Measurements from ENCODE around the gene EML6. TPM values are rescaled to one million over a fixed set of nuclear protein-coding genes. Genes with fewer than 3 reads are reported as not detected.

The EML6 gene
- total RNA-seq, 1 experiment from 2014 or later, result 6.6 TPM

- BruUV-seq (replicated peaks), result no TSS peak
- ChIA-PET CTCF (no interaction called here), POLR2A (no interaction called here), RAD21 (ENCODE audit: low non-redundant PET in 1 of 2, low total read pairs in 2 of 2, uncharacterized antibody in 2 of 2, unreplicated experiment in 2 of 2) (no interaction called here)
- peaks cover 0 to 11% of the 10 kb centered on the region in 2 experiments; a peak in 2 of 4 replicates for H3K4me1 ChIP-seq (ENCODE audit: control insufficient read depth in 1 of 2, insufficient read depth in 2 of 2, low read length in 2 of 2)
- no peak overlapping the region for H3K27ac ChIP-seq (ENCODE audit: low read depth, low read length)
- no peak overlapping the region for H2AFZ ChIP-seq (ENCODE audit: low read depth, low read length, poor library complexity, severe bottlenecking)
- H3K9me2 ChIP-seq (ENCODE audit: insufficient read depth), result no peaks in the 10 kb centered on the region
- H3K27me3 ChIP-seq (ENCODE audit: insufficient read depth, low read length), result no peaks in the 10 kb centered on the region
- H3K4me2 ChIP-seq (ENCODE audit: low read length), result no peak overlapping the region
- no peaks in the 10 kb centered on the region for H3K79me2 ChIP-seq (ENCODE audit: insufficient read depth, low read length)
- no peak for DNase-seq (ENCODE audit: low read depth, low spot score)
- no peak for ATAC-seq
- H3K9ac ChIP-seq (ENCODE audit: low read length), result no peak overlapping the region
- TF ChIP-seq CEBPB (IDR thresholded peaks at IDR 0.05; ENCODE audit: low read depth), result no peak
- no peak for TF ChIP-seq ZNF274 (IDR thresholded peaks at IDR 0.05; ENCODE audit: low read depth, low read length)
- no peak for TF ChIP-seq SIN3A (IDR thresholded peaks at IDR 0.05; ENCODE audit: low read depth)
- no peak for TF ChIP-seq ZBTB33 (IDR thresholded peaks at IDR 0.05; ENCODE audit: extremely low read depth, insufficient replicate concordance, low read length)
- H4K20me1 ChIP-seq (ENCODE audit: insufficient read depth), result no peaks in the 10 kb centered on the region
- no peak overlapping the region for H3K4me3 ChIP-seq (replicated peaks in 1 of 2; ENCODE audit: low read depth in 1 of 2, low read length in 2 of 2)
- intact Hi-C loops (cut with micrococcal nuclease), result no loop called here
- no peaks in the 10 kb centered on the region for H3K36me3 ChIP-seq (ENCODE audit: control insufficient read depth in 1 of 2, insufficient read depth in 2 of 2, low read length in 2 of 2)
- H3K9me3 ChIP-seq (ENCODE audit: control insufficient read depth in 1 of 2, insufficient read depth in 1 of 2, low read depth in 1 of 2, low read length in 2 of 2), result no peaks in the 10 kb centered on the region
Measured at GRCh38 chr2:54941248-54941984, 218.0 kb downstream of the EML6 start.

GRCh38 chr2:54942373-54942772, 218.9 kb downstream of the EML6 start:
- H3K79me2 ChIP-seq (ENCODE audit: insufficient read depth, low read length), result no peaks in the 10 kb centered on the region
- no TSS peak for BruUV-seq (replicated peaks)
- H3K4me2 ChIP-seq (ENCODE audit: low read length), result no peak overlapping the region
- no peaks in the 10 kb centered on the region for H3K36me3 ChIP-seq (ENCODE audit: control insufficient read depth in 1 of 2, insufficient read depth in 2 of 2, low read length in 2 of 2)
- no peaks in the 10 kb centered on the region for H4K20me1 ChIP-seq (ENCODE audit: insufficient read depth)
- intact Hi-C loops (cut with micrococcal nuclease), result no loop called here
- ChIA-PET RAD21 (ENCODE audit: low non-redundant PET in 1 of 2, low total read pairs in 2 of 2, uncharacterized antibody in 2 of 2, unreplicated experiment in 2 of 2) (no interaction called here), CTCF (interaction anchor here (1.3 kb wide), 1 partner anchor 43 kb away, joined by 3 read pairs; no protein-coding TSS in a partner anchor), POLR2A (no interaction called here)
- no peak overlapping the region for H3K27ac ChIP-seq (ENCODE audit: low read depth, low read length)
- H3K27me3 ChIP-seq (ENCODE audit: insufficient read depth, low read length), result no peaks in the 10 kb centered on the region
- H3K9me3 ChIP-seq (ENCODE audit: control insufficient read depth in 1 of 2, insufficient read depth in 1 of 2, low read depth in 1 of 2, low read length in 2 of 2), result no peaks in the 10 kb centered on the region
- no peak overlapping the region for H2AFZ ChIP-seq (ENCODE audit: low read depth, low read length, poor library complexity, severe bottlenecking)
- peaks cover 0 to 11% of the 10 kb centered on the region in 2 experiments; a peak in 2 of 4 replicates for H3K4me1 ChIP-seq (ENCODE audit: control insufficient read depth in 1 of 2, insufficient read depth in 2 of 2, low read length in 2 of 2)
- no peak overlapping the region for H3K9ac ChIP-seq (ENCODE audit: low read length)
- H3K9me2 ChIP-seq (ENCODE audit: insufficient read depth), result no peaks in the 10 kb centered on the region
- H3K4me3 ChIP-seq (replicated peaks in 1 of 2; ENCODE audit: low read depth in 1 of 2, low read length in 2 of 2), result no peak overlapping the region
- TF ChIP-seq SIN3A (IDR thresholded peaks at IDR 0.05; ENCODE audit: low read depth) (no peak), FOSL1 (IDR thresholded peaks at IDR 0.05; ENCODE audit: low read depth) (no peak)
- DNase-seq (ENCODE audit: low read depth, low spot score) (no peak), ATAC-seq (no peak)

All from HCT116 (cell line).